Measurements from ENCODE around the gene TTC39A.

DNA sequence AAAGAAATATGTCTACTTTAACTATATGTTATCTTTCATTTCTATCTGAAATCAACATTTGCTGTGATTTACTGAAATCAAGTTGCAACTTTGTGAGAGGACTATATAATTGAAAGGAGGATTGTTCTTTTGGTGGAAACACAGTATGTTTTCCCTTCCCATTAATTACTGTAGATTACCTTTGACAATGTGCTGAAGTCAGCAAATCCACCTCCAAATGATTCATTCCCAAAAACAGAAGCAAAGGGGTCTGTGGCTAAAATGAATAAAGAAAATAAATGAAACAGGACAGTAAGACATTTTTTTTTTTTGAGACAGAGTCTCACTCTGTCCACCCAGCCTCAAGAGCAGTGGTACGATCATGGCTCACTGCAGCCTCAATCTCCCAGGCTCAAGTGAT, 35.4 kb upstream of the TTC39A start:
- TF ChIP-seq GATA3 (IDR thresholded peaks at IDR 0.05; ENCODE audit: borderline replicate concordance): no peak
- TF ChIP-seq MAZ (IDR thresholded peaks at IDR 0.05; ENCODE audit: borderline replicate concordance, low read depth, low read length): no peak
- TF ChIP-seq, protein P1, sequence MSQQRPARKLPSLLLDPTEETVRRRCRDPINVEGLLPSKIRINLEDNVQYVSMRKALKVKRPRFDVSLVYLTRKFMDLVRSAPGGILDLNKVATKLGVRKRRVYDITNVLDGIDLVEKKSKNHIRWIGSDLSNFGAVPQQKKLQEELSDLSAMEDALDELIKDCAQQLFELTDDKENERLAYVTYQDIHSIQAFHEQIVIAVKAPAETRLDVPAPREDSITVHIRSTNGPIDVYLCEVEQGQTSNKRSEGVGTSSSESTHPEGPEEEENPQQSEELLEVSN (IDR thresholded peaks at IDR 0.05; ENCODE audit: borderline replicate concordance, low read depth): no peak
